Fibroblast of skin of scalp (primary cell): Measurements from ENCODE around the gene COL1A1.

Experiments
- DNase-seq: peaks from one replicate; pipeline ENCODE4 v3.0.0-alpha.2; 2013

Gene COL1A1

GRCh38 chr17:50153650-50154575, 47.5 kb downstream of the COL1A1 start:
- no peak for DNase-seq

DNA sequence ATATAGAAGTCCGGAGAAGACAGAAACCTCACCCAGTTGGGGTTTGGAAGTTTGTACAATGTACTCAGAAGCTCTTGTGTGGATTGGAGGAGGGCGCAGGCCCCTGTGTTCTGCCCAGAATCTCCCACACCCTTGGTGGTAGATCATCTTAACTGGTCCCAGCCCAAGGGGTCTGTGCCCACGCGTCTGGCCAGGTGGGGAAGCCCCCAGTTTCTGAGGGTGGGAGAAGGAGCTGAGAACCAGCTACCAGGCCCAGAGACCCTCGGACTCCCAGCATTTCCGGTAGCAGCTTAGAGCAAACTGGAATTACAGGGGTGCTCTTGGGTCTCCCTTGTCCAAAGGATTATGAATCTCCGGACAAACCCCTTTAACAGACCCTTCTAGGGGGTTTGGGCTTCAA, 48.7 kb downstream of the COL1A1 start:
- DNase-seq, result no peak

- DNase-seq, result peak; percentile 91
Measured at GRCh38 chr17:50151937-50152547, 49.4 kb downstream of the COL1A1 start.

DNA sequence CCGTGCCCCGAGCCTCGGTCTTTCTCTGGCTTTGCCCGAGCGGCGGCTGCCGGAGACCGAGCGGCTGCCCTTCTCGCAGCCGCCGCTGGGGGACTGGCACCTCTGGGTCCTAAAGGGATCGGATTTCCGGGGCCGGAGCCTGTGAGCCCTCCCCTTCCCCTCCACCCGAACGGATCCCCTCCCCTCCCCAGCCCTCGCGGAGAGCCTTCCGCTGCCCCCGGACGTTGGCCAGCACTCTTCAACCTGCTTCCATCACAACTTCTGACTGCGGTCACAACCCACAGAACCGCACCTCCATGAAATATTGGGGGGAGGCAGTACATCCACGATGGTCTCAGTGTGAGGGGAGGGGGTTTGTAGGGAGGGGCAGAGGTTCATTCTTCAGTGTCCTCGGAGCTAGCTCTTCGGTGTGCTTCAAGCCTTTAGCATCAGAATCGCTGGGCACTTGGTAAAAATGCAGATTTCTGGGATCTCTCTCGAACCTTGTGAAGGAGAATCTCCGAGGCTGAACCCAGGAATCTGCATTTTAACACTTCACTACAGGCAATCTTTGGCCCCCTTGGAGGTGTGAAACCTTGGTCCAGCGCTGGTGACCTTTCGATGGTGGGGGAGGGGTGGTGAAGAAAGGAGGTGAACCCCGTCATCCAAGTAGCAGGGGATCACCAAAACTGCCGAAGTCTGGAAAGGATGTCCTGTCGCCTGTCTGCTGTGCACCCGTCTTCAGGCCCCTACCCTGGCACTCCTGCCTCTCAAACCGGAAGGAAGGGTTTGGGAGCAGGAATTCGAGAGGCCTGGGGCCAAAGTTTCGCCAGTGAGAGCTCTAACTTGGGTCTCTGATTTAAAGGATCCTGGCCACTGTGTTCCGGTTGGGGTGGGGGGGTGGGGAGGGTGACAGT, 50.1 kb downstream of the COL1A1 start:
- DNase-seq, result peak; percentile 94

DNA sequence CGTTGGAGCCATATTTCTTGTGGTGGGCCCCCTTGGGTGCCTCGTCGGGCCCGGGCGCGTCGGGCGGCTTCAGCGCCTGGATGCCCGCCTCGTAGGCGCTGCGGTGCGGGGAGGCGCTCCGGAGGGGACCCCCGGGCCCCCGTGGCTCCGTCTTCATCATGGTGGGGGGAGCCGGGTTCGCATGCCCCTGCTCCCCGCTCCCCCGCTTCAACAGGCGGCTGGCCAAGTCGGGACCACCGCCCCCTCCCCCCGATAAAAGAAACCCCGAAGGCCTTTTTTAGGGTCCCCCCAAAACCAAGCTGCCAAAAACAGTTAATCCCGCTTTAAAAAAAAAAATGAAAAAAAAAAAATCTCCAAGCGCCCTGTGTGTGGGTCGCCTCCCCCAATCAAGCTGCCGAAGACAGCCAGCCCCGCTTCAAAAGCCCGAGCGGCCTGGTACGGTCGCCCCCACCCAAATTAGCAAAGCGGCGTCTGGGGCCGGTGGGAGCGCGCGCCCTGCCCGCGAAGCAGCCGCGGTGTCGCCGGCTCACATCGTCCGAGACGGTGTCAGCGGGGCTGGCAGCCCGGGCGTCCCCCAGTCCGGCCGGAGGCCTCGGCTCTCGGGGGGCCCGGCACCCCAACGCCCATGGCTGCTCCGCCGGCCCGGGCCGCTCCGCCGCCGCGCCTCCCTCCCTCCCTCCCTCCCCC, 50.9 kb downstream of the COL1A1 start, which contains the start of gene PPP1R9B:
Gene PPP1R9B, minus strand, starts transcription at position 324 of the 687 bp plus-strand sequence. Its CDS starts 164 bp downstream, at position 160.
- no peak for DNase-seq

DNA sequence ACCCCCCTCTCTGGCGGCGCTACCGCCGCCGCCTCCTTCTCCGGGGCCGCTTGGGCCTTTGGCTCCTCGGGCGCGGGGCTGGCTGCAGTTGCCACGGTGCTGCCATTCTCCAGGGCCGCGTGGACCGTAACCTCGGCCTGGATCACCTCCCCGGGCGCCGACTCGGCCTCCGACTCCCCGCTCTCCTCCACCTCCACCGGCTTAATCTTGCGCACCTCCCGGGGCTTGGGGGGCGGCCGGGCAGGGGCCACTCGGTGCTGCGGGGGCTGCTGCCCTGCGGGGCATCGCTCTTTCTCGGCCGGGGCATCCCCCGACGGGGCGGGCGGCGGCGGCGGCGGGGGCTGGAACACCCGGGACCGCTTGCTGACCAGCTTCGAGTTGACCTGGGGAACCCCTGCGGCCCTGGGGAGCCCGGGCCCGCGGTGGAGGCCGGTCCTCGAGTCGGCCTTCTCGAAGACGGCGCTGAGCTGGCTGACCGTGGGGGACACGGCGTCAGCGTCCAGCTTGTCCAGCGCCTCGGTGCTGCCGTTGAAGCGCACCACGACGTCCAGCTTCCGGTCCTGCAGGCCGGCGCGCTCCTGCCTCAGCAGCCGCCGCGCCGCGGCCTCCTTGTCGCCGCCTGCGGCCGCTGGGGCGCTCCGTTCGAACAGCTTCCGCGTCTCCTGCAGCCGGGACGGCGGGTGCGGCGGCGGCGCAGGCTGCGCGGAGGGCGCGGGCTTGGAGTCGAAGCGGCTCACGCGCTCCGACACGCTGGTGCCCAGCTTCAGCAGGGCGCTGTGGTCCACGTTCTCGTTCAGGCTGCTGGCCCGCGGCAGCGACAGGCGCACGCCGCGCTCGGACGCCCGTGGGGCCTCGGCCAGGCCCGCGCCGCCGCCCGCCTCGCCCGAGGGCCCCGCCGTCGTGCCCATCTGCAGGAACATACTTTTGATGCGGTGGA, 51.7 kb downstream of the COL1A1 start:
- peak; percentile 43 for DNase-seq

- no peak for DNase-seq
Measured at GRCh38 chr17:50149091-50149416, 52.4 kb downstream of the COL1A1 start.

DNA sequence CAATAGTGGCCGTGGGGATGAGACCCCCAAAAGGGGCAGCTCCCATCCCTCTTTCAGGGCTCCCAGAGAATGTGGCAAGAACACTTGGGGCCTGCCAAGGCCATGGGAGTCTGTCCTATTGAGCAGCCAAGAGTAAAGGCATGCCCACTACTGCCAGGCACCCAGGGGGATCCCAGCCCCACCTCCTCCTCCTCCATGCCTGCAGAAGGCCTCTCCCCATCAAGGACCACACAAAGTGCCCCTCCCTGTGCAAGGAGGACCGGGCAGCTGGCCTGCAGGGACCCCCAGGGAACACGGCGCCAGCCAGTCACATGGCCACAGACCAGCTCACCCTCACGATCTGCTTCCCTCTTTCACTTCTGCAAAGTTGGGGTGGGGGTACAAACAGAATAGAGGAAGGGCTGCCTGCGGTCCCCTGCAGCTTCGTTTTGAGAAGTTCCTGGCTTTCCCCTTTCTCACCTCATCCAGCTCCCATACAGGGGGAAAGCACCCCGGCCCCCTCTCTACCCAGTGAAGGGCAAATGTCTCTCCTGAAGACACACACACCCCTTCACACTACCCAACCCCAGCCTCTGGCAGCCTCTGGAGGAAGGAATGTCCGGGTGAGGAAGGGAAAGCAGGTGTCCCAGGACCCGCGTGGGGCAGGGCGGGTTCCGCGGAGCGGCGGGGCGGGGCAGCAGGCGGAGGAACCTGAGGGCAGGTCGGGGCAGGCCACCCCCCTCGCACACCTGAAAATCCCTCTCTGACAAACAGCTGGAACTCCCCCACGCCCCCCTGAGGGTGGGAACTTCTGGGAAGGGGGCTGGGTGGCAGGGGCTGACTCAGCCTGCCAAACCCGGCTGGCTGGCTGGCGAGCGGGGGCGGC, 53.0 kb downstream of the COL1A1 start:
- DNase-seq, result peak; percentile 67

DNA sequence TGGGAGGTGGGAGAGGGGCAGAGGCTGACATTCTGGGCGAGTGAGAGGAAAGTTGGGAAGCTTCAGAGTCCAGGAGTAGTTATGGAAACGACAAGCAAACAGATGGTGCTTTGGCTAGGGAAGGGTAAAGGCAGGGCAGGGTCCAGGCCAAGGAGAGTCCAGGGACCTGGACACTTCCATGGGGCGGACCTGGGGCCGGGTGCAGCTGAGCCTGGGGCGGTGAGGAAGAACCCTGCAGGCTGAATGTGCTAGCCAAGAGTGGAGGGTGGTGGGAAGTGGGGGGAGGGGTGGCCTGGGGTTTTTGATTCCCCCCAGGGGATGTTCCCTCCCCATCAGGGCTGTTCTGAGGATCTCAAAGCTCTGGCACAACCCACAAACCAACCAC, 53.6 kb downstream of the COL1A1 start:
- DNase-seq, result no peak

GRCh38 chr17:50146927-50147665, 54.3 kb downstream of the COL1A1 start:
- no peak for DNase-seq

GRCh38 chr17:50146230-50146926, 55.1 kb downstream of the COL1A1 start:
- no peak for DNase-seq

- DNase-seq, result no peak
Measured at GRCh38 chr17:50145532-50146229, 55.8 kb downstream of the COL1A1 start.

DNA sequence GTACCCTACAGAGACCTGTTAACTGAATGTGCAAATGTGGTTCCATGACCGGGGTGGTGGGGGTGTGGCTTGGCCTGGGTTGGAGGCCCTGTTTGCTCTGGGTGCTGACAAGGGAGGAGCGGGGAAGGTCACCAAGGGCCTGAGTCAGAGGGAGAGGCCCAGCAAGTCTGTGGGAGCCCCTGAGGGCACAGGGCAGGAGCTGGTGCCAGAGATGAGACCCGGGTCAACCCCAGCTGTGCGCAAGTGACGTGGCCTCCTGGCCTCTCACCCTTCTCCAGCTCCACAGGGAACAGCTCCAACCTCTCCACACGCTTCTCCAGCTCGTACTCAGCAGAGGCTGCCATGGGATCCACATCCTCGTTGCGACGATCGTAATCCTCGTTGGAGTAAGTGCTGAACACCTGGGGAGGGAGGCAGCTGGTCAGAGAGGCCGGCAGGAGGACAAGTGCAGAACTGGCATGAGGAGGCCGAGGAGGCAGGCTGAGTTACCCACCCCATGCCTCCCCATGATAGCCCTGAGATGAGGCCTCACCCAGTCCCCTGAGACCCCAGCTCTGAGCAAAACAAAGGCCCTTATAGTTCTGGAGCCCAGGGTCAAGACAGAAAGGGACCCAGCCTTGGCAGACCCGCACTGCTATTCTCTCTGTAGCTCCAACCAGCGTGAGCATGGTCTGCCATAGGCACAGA, 56.4 kb downstream of the COL1A1 start:
- DNase-seq, result no peak

- DNase-seq, result no peak
Measured at GRCh38 chr17:50144355-50144754, 57.1 kb downstream of the COL1A1 start.

DNA sequence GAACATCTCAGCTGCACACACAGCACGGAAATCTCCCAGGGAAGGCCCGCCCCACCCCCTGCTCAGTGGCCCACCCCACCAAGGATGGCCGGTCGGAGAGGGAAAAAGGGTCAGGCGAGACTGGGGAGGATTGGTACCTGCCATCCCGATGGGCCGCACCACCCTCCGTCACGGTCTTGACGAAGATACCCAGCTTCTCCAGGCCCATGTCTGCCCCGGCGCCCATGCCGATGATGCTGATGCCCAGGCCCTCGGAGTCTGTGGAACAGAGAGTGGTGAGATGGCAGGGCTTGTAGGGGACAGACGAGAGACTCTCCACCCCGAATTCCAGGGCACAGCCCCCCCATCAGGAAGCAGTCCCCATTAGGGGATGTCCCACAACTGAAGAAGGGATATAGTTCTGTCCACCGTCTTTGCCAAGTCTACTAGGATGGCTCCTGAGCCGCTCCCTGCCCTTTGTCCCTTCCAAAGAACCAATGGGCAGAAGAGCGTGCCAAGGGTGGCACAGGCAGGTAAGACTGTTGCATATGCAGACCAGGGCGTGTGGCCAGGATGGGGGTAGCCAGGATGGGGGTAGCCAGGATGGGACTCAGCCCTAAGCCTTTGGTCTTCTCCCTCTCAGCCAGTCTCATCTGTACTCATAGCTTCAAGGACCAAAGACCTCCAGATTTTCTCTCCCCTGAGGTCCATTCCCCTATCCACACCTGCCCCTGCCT, 57.8 kb downstream of the COL1A1 start:
- no peak for DNase-seq

- no peak for DNase-seq
Measured at GRCh38 chr17:50141745-50142110, 59.7 kb downstream of the COL1A1 start.
